Endothelial cell (in vitro differentiated cells): ENCODE results near the gene KRT37. TPM values are rescaled to one million over a fixed set of nuclear protein-coding genes. Genes with fewer than 3 reads are reported as not detected.

Experiments
- DNase-seq: peaks from one replicate; pipeline ENCODE4 v3.0.0; 2021; ENCODE audit warnings: low spot score
- H3K27ac Mint-ChIP-seq: one replicate; pipeline ENCODE4 v1.8.0; 2021; ENCODE audit warnings: mixed read lengths, inconsistent platforms; ENCODE audit not compliant: unreplicated experiment
- H3K27me3 Mint-ChIP-seq: one replicate; pipeline ENCODE4 v1.8.0; 2021; ENCODE audit warnings: mild to moderate bottlenecking, moderate library complexity, mixed read lengths, inconsistent platforms; ENCODE audit not compliant: unreplicated experiment
- H3K36me3 Mint-ChIP-seq: one replicate; pipeline ENCODE4 v1.8.0; 2021; ENCODE audit warnings: mild to moderate bottlenecking, low read depth, mixed read lengths, inconsistent platforms; ENCODE audit not compliant: unreplicated experiment
- H3K4me1 Mint-ChIP-seq: one replicate; pipeline ENCODE4 v1.8.0; 2021; ENCODE audit warnings: mild to moderate bottlenecking, mixed read lengths, inconsistent platforms; ENCODE audit not compliant: unreplicated experiment
- H3K4me3 Mint-ChIP-seq: one replicate; pipeline ENCODE4 v1.8.0; 2021; ENCODE audit warnings: mild to moderate bottlenecking, mixed read lengths, inconsistent platforms; ENCODE audit not compliant: unreplicated experiment
- H3K9me3 Mint-ChIP-seq: one replicate; pipeline ENCODE4 v1.8.0; 2021; ENCODE audit warnings: mixed read lengths, inconsistent platforms; ENCODE audit not compliant: unreplicated experiment
- total RNA-seq: library from RNA; stranded (reverse); fragmentation: NEBNext Ultra II Directional; extraction: Animal tissue kit (Norgen Biotek cat#: 25700); gene quantifications from one replicate; pipeline ENCODE4 v1.2.1, GENCODE V29; 2021; ENCODE audit not compliant: unreplicated experiment
- TF ChIP-seq, protein P1 (sequence below): fragments of 200-600 bp; sonication (generic); IDR thresholded peaks from one replicate; pipeline ENCODE4 v1.5.0; 2021; ENCODE audit warnings: antibody characterized with exemption; ENCODE audit not compliant: unreplicated experiment

The KRT37 gene
- total RNA-seq, 1 donor from 2014 or later: not detected

DNA sequence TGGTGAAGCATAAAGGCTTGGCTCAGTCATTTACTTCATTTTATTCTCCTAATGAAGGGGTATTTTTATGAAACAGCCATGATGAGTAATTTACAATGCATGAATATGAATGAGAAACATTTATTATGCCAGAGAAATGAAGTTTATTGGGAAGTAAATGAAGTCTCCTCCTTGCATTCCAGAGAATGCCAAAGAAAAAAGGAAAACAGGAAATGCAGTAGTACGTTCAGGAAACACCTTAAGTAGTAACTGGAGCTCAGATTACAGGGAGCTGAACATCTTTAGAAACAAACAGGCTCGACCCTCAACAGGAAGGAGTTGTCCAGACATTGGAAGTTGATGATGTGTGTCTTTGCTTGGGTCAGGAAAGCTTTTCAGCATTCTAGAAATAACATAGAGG, 46.8 kb downstream of the KRT37 start:
- Mint-ChIP-seq H3K27ac (peak overlapping the region; percentile 92), H3K4me1 (peaks cover 24% of the 10 kb centered on the region), H3K36me3 (no peaks in the 10 kb centered on the region), H3K4me3 (no peak overlapping the region), H3K27me3 (peaks cover 4% of the 10 kb centered on the region), H3K9me3 (peaks cover 5% of the 10 kb centered on the region)
- TF ChIP-seq, protein P1, sequence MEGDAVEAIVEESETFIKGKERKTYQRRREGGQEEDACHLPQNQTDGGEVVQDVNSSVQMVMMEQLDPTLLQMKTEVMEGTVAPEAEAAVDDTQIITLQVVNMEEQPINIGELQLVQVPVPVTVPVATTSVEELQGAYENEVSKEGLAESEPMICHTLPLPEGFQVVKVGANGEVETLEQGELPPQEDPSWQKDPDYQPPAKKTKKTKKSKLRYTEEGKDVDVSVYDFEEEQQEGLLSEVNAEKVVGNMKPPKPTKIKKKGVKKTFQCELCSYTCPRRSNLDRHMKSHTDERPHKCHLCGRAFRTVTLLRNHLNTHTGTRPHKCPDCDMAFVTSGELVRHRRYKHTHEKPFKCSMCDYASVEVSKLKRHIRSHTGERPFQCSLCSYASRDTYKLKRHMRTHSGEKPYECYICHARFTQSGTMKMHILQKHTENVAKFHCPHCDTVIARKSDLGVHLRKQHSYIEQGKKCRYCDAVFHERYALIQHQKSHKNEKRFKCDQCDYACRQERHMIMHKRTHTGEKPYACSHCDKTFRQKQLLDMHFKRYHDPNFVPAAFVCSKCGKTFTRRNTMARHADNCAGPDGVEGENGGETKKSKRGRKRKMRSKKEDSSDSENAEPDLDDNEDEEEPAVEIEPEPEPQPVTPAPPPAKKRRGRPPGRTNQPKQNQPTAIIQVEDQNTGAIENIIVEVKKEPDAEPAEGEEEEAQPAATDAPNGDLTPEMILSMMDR: no peak
- no peak for DNase-seq

Other genes with a start within 250 kb of the KRT37 start
- gene KRTAP4-2, start 246.4 kb downstream of the KRT37 start, total RNA-seq: not detected
- gene KRTAP4-1, start 239.7 kb downstream of the KRT37 start, total RNA-seq: not detected
- not detected for gene KRTAP9-1, start 234.7 kb downstream of the KRT37 start, total RNA-seq
- not detected for gene KRTAP9-2, start 197.9 kb downstream of the KRT37 start, total RNA-seq
- not detected for gene KRTAP9-3, start 192.1 kb downstream of the KRT37 start, total RNA-seq
- not detected for gene KRTAP9-8, start 186.6 kb downstream of the KRT37 start, total RNA-seq
- not detected for gene KRTAP9-4, start 174.9 kb downstream of the KRT37 start, total RNA-seq
- gene KRTAP9-9, start 169.2 kb downstream of the KRT37 start, total RNA-seq: not detected
- not detected for gene KRTAP9-6, start 159.2 kb downstream of the KRT37 start, total RNA-seq
- gene KRTAP9-7, start 148.9 kb downstream of the KRT37 start, total RNA-seq: not detected
- gene KRTAP29-1, start 121.7 kb downstream of the KRT37 start, total RNA-seq: not detected
- gene KRTAP16-1, start 115.3 kb downstream of the KRT37 start, total RNA-seq: not detected
- gene KRTAP17-1, start 108.9 kb downstream of the KRT37 start, total RNA-seq: not detected
- not detected for gene KRT33A, start 73.8 kb downstream of the KRT37 start, total RNA-seq
- gene KRT33B, start 54.8 kb downstream of the KRT37 start, total RNA-seq: not detected
- not detected for gene KRT34, start 42.3 kb downstream of the KRT37 start, total RNA-seq
- gene KRT31, start 27.0 kb downstream of the KRT37 start, total RNA-seq: not detected
- not detected for gene KRT38, start 16.4 kb upstream of the KRT37 start, total RNA-seq
- gene KRT32, start 42.8 kb upstream of the KRT37 start, total RNA-seq: not detected
- not detected for gene KRT35, start 56.6 kb upstream of the KRT37 start, total RNA-seq
- gene KRT36, start 65.3 kb upstream of the KRT37 start, total RNA-seq: not detected
- not detected for gene KRT13, start 81.0 kb upstream of the KRT37 start, total RNA-seq
- gene KRT15, start 94.3 kb upstream of the KRT37 start, total RNA-seq: not detected
- 4.5 TPM for gene KRT19, start 103.7 kb upstream of the KRT37 start, total RNA-seq
- gene KRT9, start 147.5 kb upstream of the KRT37 start, total RNA-seq: not detected
- not detected for gene KRT14, start 162.3 kb upstream of the KRT37 start, total RNA-seq
- gene KRT16, start 188.2 kb upstream of the KRT37 start, total RNA-seq: not detected
- not detected for gene KRT17, start 200.0 kb upstream of the KRT37 start, total RNA-seq